Activated T-helper 17 cell treated with anti-CD3 and anti-CD28 coated beads, Interleukin-2, amount 50 U/mL, for 72 hours (primary cell): ENCODE measurements around the gene KLC1. TPM values are rescaled to one million over a fixed set of nuclear protein-coding genes. Genes with fewer than 3 reads are reported as not detected.

Source experiments
- total RNA-seq, 2 donors: library from RNA; stranded (reverse); gene quantifications; one replicate each; pipeline ENCODE4 v1.2.3, GENCODE V29; 2022

KLC1 gene
- total RNA-seq, 2 donors from 2014 or later: 135 to 137 TPM

Other genes starting within 250 kb of the KLC1 start
- gene MARK3, start 243.8 kb upstream of the KLC1 start, total RNA-seq: 10 to 100 TPM; 61.2 to 80.8 TPM
- gene CKB, start 106.4 kb upstream of the KLC1 start, total RNA-seq: 10 to 100 TPM in 1 of 2 donors, 1 to 10 TPM in 1; 4.5 to 13.4 TPM
- 10 to 100 TPM in 1 of 2 donors, 1 to 10 TPM in 1; 7.0 to 17.2 TPM for gene TRMT61A, start 100.0 kb upstream of the KLC1 start, total RNA-seq
- 10 to 100 TPM; 21.0 to 33.2 TPM for gene BAG5, start 66.6 kb upstream of the KLC1 start, total RNA-seq
- gene COA8, start 66.3 kb upstream of the KLC1 start, total RNA-seq: 10 to 100 TPM; 30.9 to 39.9 TPM
- 10 to 100 TPM; 36.4 to 62.4 TPM for gene XRCC3, start 86.2 kb downstream of the KLC1 start, total RNA-seq
- gene ZFYVE21, start 86.6 kb downstream of the KLC1 start, total RNA-seq: 10 to 100 TPM; 18.2 to 20.6 TPM
- 10 to 100 TPM; 10.0 to 10.4 TPM for gene PPP1R13B, start 218.4 kb downstream of the KLC1 start, total RNA-seq